ENCODE results near the gene CCDC30. TPM values are rescaled to one million over a fixed set of nuclear protein-coding genes. Genes with fewer than 3 reads are reported as not detected.

The CCDC30 gene
- total and polyA plus RNA-seq, 4 donors, result 1.8 to 6.3 (median 2.3) TPM

- ATAC-seq (ENCODE audit: low FRiP score) (no peak), DNase-seq (no peak)
- H3K27ac ChIP-seq (ENCODE audit: low read depth in 1 of 2, low read length in 2 of 2), result no peak overlapping the region
- H3K4me1 ChIP-seq (ENCODE audit: control insufficient read depth in 1 of 2, insufficient read depth in 2 of 2, low read length in 2 of 2), result no peaks in the 10 kb centered on the region
- intact Hi-C loops (cut with DNase I), result no loop called here
- no peaks in the 10 kb centered on the region for H3K9me3 ChIP-seq (ENCODE audit: control insufficient read depth, low read length)
- H3K4me3 ChIP-seq (ENCODE audit: low read length in 2 of 2), result no peak overlapping the region
- WGBS, 2 donors, result 80 to 82% methylated on average over 3 of the region's 3 CpGs
- no peaks in the 10 kb centered on the region for H3K27me3 ChIP-seq (ENCODE audit: control insufficient read depth in 1 of 2, insufficient read depth in 2 of 2, low read length in 1 of 2)
- H3K36me3 ChIP-seq (ENCODE audit: control insufficient read depth in 1 of 2, insufficient read depth in 2 of 2, low read length in 1 of 2), result no peaks in the 10 kb centered on the region
These were observed 61.2 kb downstream of the CCDC30 start for GRCh38 chr1:42524330-42524729.

- ATAC-seq (ENCODE audit: low FRiP score) (no peak), DNase-seq (no peak)
- no peak overlapping the region for H3K27ac ChIP-seq (ENCODE audit: low read depth in 1 of 2, low read length in 2 of 2)
- no peaks in the 10 kb centered on the region for H3K4me1 ChIP-seq (ENCODE audit: control insufficient read depth in 1 of 2, insufficient read depth in 2 of 2, low read length in 2 of 2)
- WGBS, 2 donors, result 82 to 83% methylated on average over 3 of the region's 3 CpGs
- no peaks in the 10 kb centered on the region for H3K36me3 ChIP-seq (ENCODE audit: control insufficient read depth in 1 of 2, insufficient read depth in 2 of 2, low read length in 1 of 2)
- H3K9me3 ChIP-seq (ENCODE audit: control insufficient read depth, low read length), result peaks cover 1% of the 10 kb centered on the region
- no peak overlapping the region for H3K4me3 ChIP-seq (ENCODE audit: low read length in 2 of 2)
- intact Hi-C loops (cut with DNase I), result no loop called here
- no peaks in the 10 kb centered on the region for H3K27me3 ChIP-seq (ENCODE audit: control insufficient read depth in 1 of 2, insufficient read depth in 2 of 2, low read length in 1 of 2)
These were observed 66.7 kb downstream of the CCDC30 start for GRCh38 chr1:42529724-42530181.

GRCh38 chr1:42531043-42531442 lies 68.0 kb downstream of the CCDC30 start:
- Histone ChIP-seq H3K27me3 (ENCODE audit: control insufficient read depth in 1 of 2, insufficient read depth in 2 of 2, low read length in 1 of 2) (no peaks in the 10 kb centered on the region), H3K27ac (ENCODE audit: low read depth in 1 of 2, low read length in 2 of 2) (no peak overlapping the region), H3K4me1 (ENCODE audit: control insufficient read depth in 1 of 2, insufficient read depth in 2 of 2, low read length in 2 of 2) (no peaks in the 10 kb centered on the region), H3K36me3 (ENCODE audit: control insufficient read depth in 1 of 2, insufficient read depth in 2 of 2, low read length in 1 of 2) (no peaks in the 10 kb centered on the region), H3K4me3 (ENCODE audit: low read length in 2 of 2) (no peak overlapping the region), H3K9me3 (ENCODE audit: control insufficient read depth, low read length) (peaks cover 1% of the 10 kb centered on the region)
- DNase-seq (no peak), ATAC-seq (ENCODE audit: low FRiP score) (no peak)
- 52 to 78% methylated on average over 2 of the region's 2 CpGs for WGBS, 2 donors
- intact Hi-C loops (cut with DNase I), result no loop called here

GRCh38 chr1:42533101-42533863 lies 70.2 kb downstream of the CCDC30 start:
- peaks cover 1% of the 10 kb centered on the region for H3K9me3 ChIP-seq (ENCODE audit: control insufficient read depth, low read length)
- ATAC-seq (ENCODE audit: low FRiP score) (no peak), DNase-seq (no peak)
- no peak overlapping the region for H3K27ac ChIP-seq (ENCODE audit: low read depth in 1 of 2, low read length in 2 of 2)
- no peaks in the 10 kb centered on the region for H3K27me3 ChIP-seq (ENCODE audit: control insufficient read depth in 1 of 2, insufficient read depth in 2 of 2, low read length in 1 of 2)
- H3K4me1 ChIP-seq (ENCODE audit: control insufficient read depth in 1 of 2, insufficient read depth in 2 of 2, low read length in 2 of 2), result no peaks in the 10 kb centered on the region
- no peak overlapping the region for H3K4me3 ChIP-seq (ENCODE audit: low read length in 2 of 2)
- intact Hi-C loops (cut with DNase I), result no loop called here
- peaks cover 0 to 2% of the 10 kb centered on the region in 2 donors for H3K36me3 ChIP-seq (ENCODE audit: control insufficient read depth in 1 of 2, insufficient read depth in 2 of 2, low read length in 1 of 2)
- WGBS, 2 donors, result 60 to 69% methylated on average over 6 of the region's 6 CpGs

- DNase-seq (no peak), ATAC-seq (ENCODE audit: low FRiP score) (no peak)
- Histone ChIP-seq H3K36me3 (ENCODE audit: control insufficient read depth in 1 of 2, insufficient read depth in 2 of 2, low read length in 1 of 2) (peaks cover 0 to 2% of the 10 kb centered on the region in 2 donors), H3K27me3 (ENCODE audit: control insufficient read depth in 1 of 2, insufficient read depth in 2 of 2, low read length in 1 of 2) (no peaks in the 10 kb centered on the region), H3K27ac (ENCODE audit: low read depth in 1 of 2, low read length in 2 of 2) (no peak overlapping the region), H3K4me3 (ENCODE audit: low read length in 2 of 2) (no peak overlapping the region), H3K4me1 (ENCODE audit: control insufficient read depth in 1 of 2, insufficient read depth in 2 of 2, low read length in 2 of 2) (no peaks in the 10 kb centered on the region), H3K9me3 (ENCODE audit: control insufficient read depth, low read length) (no peaks in the 10 kb centered on the region)
- WGBS, 2 donors, result 77% methylated on average over 1 of the region's 1 CpG
- intact Hi-C loops (cut with DNase I), result no loop called here
These were observed 78.0 kb downstream of the CCDC30 start for GRCh38 chr1:42541104-42541503.

- Histone ChIP-seq H3K4me1 (ENCODE audit: control insufficient read depth in 1 of 2, insufficient read depth in 2 of 2, low read length in 2 of 2) (peaks cover 0 to 1% of the 10 kb centered on the region in 2 donors), H3K36me3 (ENCODE audit: control insufficient read depth in 1 of 2, insufficient read depth in 2 of 2, low read length in 1 of 2) (no peaks in the 10 kb centered on the region), H3K9me3 (ENCODE audit: control insufficient read depth, low read length) (no peaks in the 10 kb centered on the region), H3K27ac (ENCODE audit: low read depth in 1 of 2, low read length in 2 of 2) (no peak overlapping the region), H3K27me3 (ENCODE audit: control insufficient read depth in 1 of 2, insufficient read depth in 2 of 2, low read length in 1 of 2) (no peaks in the 10 kb centered on the region), H3K4me3 (ENCODE audit: low read length in 2 of 2) (no peak overlapping the region)
- WGBS, 2 donors, result 92 to 94% methylated on average over 3 of the region's 3 CpGs
- intact Hi-C loops (cut with DNase I), result no loop called here
- no peak for DNase-seq
- no peak for ATAC-seq (ENCODE audit: low FRiP score)
These were observed 88.1 kb downstream of the CCDC30 start for GRCh38 chr1:42551180-42551579.

GRCh38 chr1:42551590-42551989 lies 88.5 kb downstream of the CCDC30 start:
- Histone ChIP-seq H3K9me3 (ENCODE audit: control insufficient read depth, low read length) (no peaks in the 10 kb centered on the region), H3K36me3 (ENCODE audit: control insufficient read depth in 1 of 2, insufficient read depth in 2 of 2, low read length in 1 of 2) (no peaks in the 10 kb centered on the region), H3K27me3 (ENCODE audit: control insufficient read depth in 1 of 2, insufficient read depth in 2 of 2, low read length in 1 of 2) (no peaks in the 10 kb centered on the region), H3K27ac (ENCODE audit: low read depth in 1 of 2, low read length in 2 of 2) (no peak overlapping the region), H3K4me3 (ENCODE audit: low read length in 2 of 2) (no peak overlapping the region), H3K4me1 (ENCODE audit: control insufficient read depth in 1 of 2, insufficient read depth in 2 of 2, low read length in 2 of 2) (peaks cover 0 to 2% of the 10 kb centered on the region in 2 donors)
- intact Hi-C loops (cut with DNase I), result no loop called here
- no peak for DNase-seq
- 88 to 91% methylated on average over 3 of the region's 3 CpGs for WGBS, 2 donors
- no peak for ATAC-seq (ENCODE audit: low FRiP score)

- WGBS, 2 donors, result 86 to 89% methylated on average over 4 of the region's 4 CpGs
- no peaks in the 10 kb centered on the region for H3K27me3 ChIP-seq (ENCODE audit: control insufficient read depth in 1 of 2, insufficient read depth in 2 of 2, low read length in 1 of 2)
- DNase-seq (no peak), ATAC-seq (ENCODE audit: low FRiP score) (no peak)
- no peak overlapping the region for H3K4me3 ChIP-seq (ENCODE audit: low read length in 2 of 2)
- no peak overlapping the region for H3K27ac ChIP-seq (ENCODE audit: low read depth in 1 of 2, low read length in 2 of 2)
- no peaks in the 10 kb centered on the region for H3K9me3 ChIP-seq (ENCODE audit: control insufficient read depth, low read length)
- H3K36me3 ChIP-seq (ENCODE audit: control insufficient read depth in 1 of 2, insufficient read depth in 2 of 2, low read length in 1 of 2), result no peaks in the 10 kb centered on the region
- peaks cover 0 to 2% of the 10 kb centered on the region in 2 donors for H3K4me1 ChIP-seq (ENCODE audit: control insufficient read depth in 1 of 2, insufficient read depth in 2 of 2, low read length in 2 of 2)
- intact Hi-C loops (cut with DNase I), result no loop called here
These were observed 89.5 kb downstream of the CCDC30 start for GRCh38 chr1:42552636-42553035.

- H3K4me3 ChIP-seq (ENCODE audit: low read length in 2 of 2), result no peak overlapping the region
- H3K27me3 ChIP-seq (ENCODE audit: control insufficient read depth in 1 of 2, insufficient read depth in 2 of 2, low read length in 1 of 2), result no peaks in the 10 kb centered on the region
- no peak overlapping the region for H3K27ac ChIP-seq (ENCODE audit: low read depth in 1 of 2, low read length in 2 of 2)
- intact Hi-C loops (cut with DNase I), result no loop called here
- no peaks in the 10 kb centered on the region for H3K36me3 ChIP-seq (ENCODE audit: control insufficient read depth in 1 of 2, insufficient read depth in 2 of 2, low read length in 1 of 2)
- DNase-seq (no peak), ATAC-seq (ENCODE audit: low FRiP score) (no peak)
- WGBS, 2 donors, result 98 to 100% methylated on average over 1 of the region's 1 CpG
- no peaks in the 10 kb centered on the region for H3K9me3 ChIP-seq (ENCODE audit: control insufficient read depth, low read length)
- peaks cover 0 to 2% of the 10 kb centered on the region in 2 donors for H3K4me1 ChIP-seq (ENCODE audit: control insufficient read depth in 1 of 2, insufficient read depth in 2 of 2, low read length in 2 of 2)
These were observed 94.3 kb downstream of the CCDC30 start for GRCh38 chr1:42557230-42557851.

Measured in aorta (tissue), 5 donors.